Vagina (tissue), 2 donors: ENCODE measurements around the gene SLC25A15.

Source experiments
- CTCF ChIP-seq, 3 experiments: fragments of 450-650 bp in 2 of 3; fragments of 200-600 bp in 1 of 3; sonication (generic) in 1 of 3; IDR thresholded peaks; one replicate each; pipeline ENCODE4 v1.5.1; 2017 to 2019; ENCODE audit warnings: antibody characterized with exemption in 3 of 3, mild to moderate bottlenecking in 2 of 3, moderate library complexity in 2 of 3
- POLR2A ChIP-seq, 2 donors: fragments of 450-650 bp; IDR thresholded peaks; one replicate each; pipeline ENCODE4 v1.6.1; 2017; ENCODE audit warnings: antibody characterized with exemption in 2 of 2, mild to moderate bottlenecking in 2 of 2, moderate library complexity in 2 of 2
- POLR2AphosphoS5 ChIP-seq, 2 donors: sonication (generic); formaldehyde crosslinking; IDR thresholded peaks; one replicate each; pipeline ENCODE4 v1.9.0; 2017; ENCODE audit warnings: antibody characterized with exemption in 2 of 2, mild to moderate bottlenecking in 2 of 2, low read depth in 1 of 2; ENCODE audit not compliant: insufficient read depth in 1 of 2

DNA sequence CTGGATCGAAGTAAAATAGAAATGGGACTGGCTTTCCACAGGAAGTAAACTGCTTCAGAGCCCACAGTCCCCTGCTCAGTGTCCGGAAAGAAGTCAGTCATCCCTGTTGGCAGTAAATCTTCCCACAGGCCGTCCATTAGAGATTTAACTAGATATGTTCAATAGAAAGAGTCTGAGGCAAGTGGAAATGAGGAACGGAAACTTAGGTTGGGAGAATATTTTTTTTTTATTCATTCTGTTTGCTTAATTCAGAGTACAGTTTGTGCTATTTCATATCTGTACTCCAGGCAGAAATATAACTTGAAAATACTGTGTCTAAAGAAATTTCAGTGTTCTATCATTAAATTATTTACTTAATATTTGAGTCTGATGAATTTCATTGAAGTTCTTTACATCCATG, 22.7 kb downstream of the SLC25A15 start:
- TF ChIP-seq CTCF (IDR thresholded peaks at IDR 0.05): no peak
- no peak for TF ChIP-seq POLR2A (IDR thresholded peaks at IDR 0.05)
- no peak for TF ChIP-seq POLR2AphosphoS5 (IDR thresholded peaks at IDR 0.05; ENCODE audit: insufficient read depth in 1 of 2, low read depth in 1 of 2)
